Breast epithelium (tissue), 3 donors: ENCODE data around the gene MANSC1.

ENCODE experiments used
- CTCF ChIP-seq, 3 donors: fragments of 450-650 bp; IDR thresholded peaks; one replicate each; pipeline ENCODE4 v1.5.1; 2016 to 2017; ENCODE audit warnings: antibody characterized with exemption in 3 of 3, mild to moderate bottlenecking in 3 of 3, moderate library complexity in 3 of 3
- POLR2A ChIP-seq: fragments of 450-650 bp; IDR thresholded peaks from one replicate; pipeline ENCODE4 v1.6.1; 2016; ENCODE audit warnings: antibody characterized with exemption, mild to moderate bottlenecking, moderate library complexity
- POLR2AphosphoS5 ChIP-seq, 3 donors: sonication (generic); formaldehyde crosslinking; IDR thresholded peaks; one replicate each; pipeline ENCODE4 v1.6.1; 2017; ENCODE audit warnings: antibody characterized with exemption in 3 of 3

GRCh38 chr12:12397184-12397583 is 47.1 kb upstream of the MANSC1 start:
- TF ChIP-seq POLR2A: no peak
- no peak for TF ChIP-seq CTCF (IDR thresholded peaks at IDR 0.05)
- peak in 1 of 3 donors; percentile 16 for TF ChIP-seq POLR2AphosphoS5 (IDR thresholded peaks at IDR 0.05)
